GM13977 (cell line): ENCODE measurements around the gene PCP4L1.

Source experiments
- DNase-seq: peaks from one replicate; pipeline ENCODE4 v3.0.0; 2012; ENCODE audit warnings: low spot score
- CTCF ChIP-seq: IDR thresholded peaks from 2 replicates; pipeline ENCODE4 v1.5.1; 2012; ENCODE audit warnings: mild to moderate bottlenecking, control low read depth; ENCODE audit not compliant: insufficient read depth; ENCODE audit errors: extremely low read depth, missing control alignments
- in situ Hi-C: fragments of 300-500 bp; cut with MboI; formaldehyde crosslinking; loops from one replicate; pipeline ENCODE4 v1.12.0; 2022; ENCODE audit warnings: low sequenced_read_pairs, low pct_unique_long_range_greater_than_20kb, mixed read lengths, inconsistent platforms; ENCODE audit not compliant: unreplicated experiment

Gene PCP4L1

GRCh38 chr1:161273402-161273801, 14.9 kb downstream of the PCP4L1 start:
- TF ChIP-seq CTCF, result no peak
- in situ Hi-C loops, result loop anchor here (10.0 kb wide), 1 partner anchor 49 kb away; the partner anchor contains the start of genes APOA2 and TOMM40L
- no peak for DNase-seq

GRCh38 chr1:161274874-161275273, 16.3 kb downstream of the PCP4L1 start:
- TF ChIP-seq CTCF, result no peak
- no peak for DNase-seq
- in situ Hi-C loops, result loop anchor here (10.0 kb wide), 1 partner anchor 50 kb away; the partner anchor contains the start of genes APOA2 and TOMM40L

- DNase-seq, result no peak
- in situ Hi-C loops, result no loop called here
- no peak for TF ChIP-seq CTCF
Observed at GRCh38 chr1:161282991-161283390, 24.4 kb downstream of the PCP4L1 start.

- DNase-seq, result no peak
- no peak for TF ChIP-seq CTCF
Observed at GRCh38 chr1:161285113-161285512, 26.6 kb downstream of the PCP4L1 start.

GRCh38 chr1:161285521-161285920, 27.0 kb downstream of the PCP4L1 start:
- no peak for DNase-seq
- in situ Hi-C loops, result no loop called here
- no peak for TF ChIP-seq CTCF

More at GRCh38 chr1:161285113-161285512, 26.6 kb downstream of the PCP4L1 start:
- in situ Hi-C loops, result no loop called here

- in situ Hi-C loops, result no loop called here
- DNase-seq, result no peak
- TF ChIP-seq CTCF, result no peak
Observed at GRCh38 chr1:161287482-161288054, 29.0 kb downstream of the PCP4L1 start.

- no peak for DNase-seq
- no peak for TF ChIP-seq CTCF
- in situ Hi-C loops, result no loop called here
Observed at GRCh38 chr1:161290779-161291178, 32.2 kb downstream of the PCP4L1 start.
